HK-2 (cell line): Measurements from ENCODE around the gene MRPL36.
"Not testable (repeated sequence)": the region's sequence is repeated elsewhere in the genome, so short reads cannot be mapped to it uniquely, and the experiment has no call there.

ENCODE experiments used
- DNase-seq: peaks from one replicate; pipeline ENCODE4 v3.0.0-alpha.2; 2018; ENCODE audit not compliant: unreplicated experiment

Gene MRPL36

GRCh38 chr5:1799602-1800471 lies at the start of gene MRPL36:
Gene MRPL36 (minus strand): TSS chr5:1799837. CDS start chr5:1798935, 902 bp downstream.
- DNase-seq, result peak; percentile 93

- DNase-seq, result no peak
Measured at GRCh38 chr5:1847611-1848010, 48.0 kb upstream of the MRPL36 start.

DNA sequence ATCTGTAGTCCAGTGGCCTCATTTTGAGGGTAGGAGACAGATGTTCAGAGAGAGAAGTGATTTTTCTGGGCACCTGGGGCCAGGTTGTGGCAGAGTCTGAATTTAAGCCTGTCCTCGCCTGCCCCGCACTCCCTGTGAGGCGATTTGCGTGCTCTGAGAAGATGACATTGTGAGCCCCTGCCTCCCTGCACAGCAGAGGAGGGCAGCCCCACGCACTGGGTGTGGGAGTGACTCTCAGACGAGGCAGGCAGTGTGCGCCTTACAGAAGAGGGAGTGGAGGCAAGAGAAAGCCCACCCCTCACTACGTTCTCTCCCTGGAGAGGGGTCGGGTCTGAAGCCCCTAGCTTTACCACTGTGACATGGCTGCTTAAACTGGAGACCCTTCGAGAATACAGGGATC lies 47.4 kb upstream of the MRPL36 start:
- no peak for DNase-seq

GRCh38 chr5:1846583-1846982 lies 46.9 kb upstream of the MRPL36 start:
- DNase-seq, result no peak

- DNase-seq, result no peak
Measured at GRCh38 chr5:1845696-1846095, 46.1 kb upstream of the MRPL36 start.

- no peak for DNase-seq
Measured at GRCh38 chr5:1844708-1845436, 45.2 kb upstream of the MRPL36 start.

GRCh38 chr5:1843761-1844160 lies 44.1 kb upstream of the MRPL36 start:
- DNase-seq, result not testable (repeated sequence)

DNA sequence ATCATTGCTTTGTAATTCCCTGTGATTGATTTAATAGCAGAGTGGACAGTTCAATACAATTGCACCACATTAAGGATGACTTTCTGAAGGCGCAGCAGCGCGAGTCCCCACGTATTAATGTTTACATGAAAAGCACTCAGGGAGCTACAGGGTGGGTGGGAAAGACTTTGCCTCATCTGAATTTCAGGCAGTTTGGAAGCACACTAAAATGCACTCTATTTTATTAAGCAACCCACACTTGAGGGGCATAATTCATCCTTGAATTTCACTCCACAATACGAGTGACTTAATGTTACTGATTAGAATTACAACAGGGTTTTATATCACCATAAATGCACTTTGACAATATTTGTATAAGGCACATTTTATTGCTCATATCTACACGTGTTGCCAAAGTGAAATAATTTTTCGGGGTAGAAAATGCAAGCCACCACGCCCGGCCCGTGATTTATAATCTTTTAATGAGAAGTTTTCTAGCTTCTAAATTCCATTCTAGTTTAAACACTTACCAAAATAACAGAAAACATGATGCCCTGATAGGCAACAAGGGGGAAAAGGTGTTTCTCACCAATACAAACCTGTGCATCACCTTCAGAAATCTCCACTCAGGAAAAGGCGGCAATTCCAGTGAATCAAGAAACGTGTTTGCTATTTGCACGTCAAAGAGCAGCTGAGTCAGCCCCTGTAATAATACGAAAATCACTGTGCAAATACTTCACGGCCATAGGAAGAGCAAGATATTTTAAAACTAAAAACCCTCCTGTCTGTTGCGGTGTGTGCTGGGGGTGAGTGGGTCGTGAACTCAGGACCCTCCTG lies 42.6 kb upstream of the MRPL36 start:
- DNase-seq, result no peak

DNA sequence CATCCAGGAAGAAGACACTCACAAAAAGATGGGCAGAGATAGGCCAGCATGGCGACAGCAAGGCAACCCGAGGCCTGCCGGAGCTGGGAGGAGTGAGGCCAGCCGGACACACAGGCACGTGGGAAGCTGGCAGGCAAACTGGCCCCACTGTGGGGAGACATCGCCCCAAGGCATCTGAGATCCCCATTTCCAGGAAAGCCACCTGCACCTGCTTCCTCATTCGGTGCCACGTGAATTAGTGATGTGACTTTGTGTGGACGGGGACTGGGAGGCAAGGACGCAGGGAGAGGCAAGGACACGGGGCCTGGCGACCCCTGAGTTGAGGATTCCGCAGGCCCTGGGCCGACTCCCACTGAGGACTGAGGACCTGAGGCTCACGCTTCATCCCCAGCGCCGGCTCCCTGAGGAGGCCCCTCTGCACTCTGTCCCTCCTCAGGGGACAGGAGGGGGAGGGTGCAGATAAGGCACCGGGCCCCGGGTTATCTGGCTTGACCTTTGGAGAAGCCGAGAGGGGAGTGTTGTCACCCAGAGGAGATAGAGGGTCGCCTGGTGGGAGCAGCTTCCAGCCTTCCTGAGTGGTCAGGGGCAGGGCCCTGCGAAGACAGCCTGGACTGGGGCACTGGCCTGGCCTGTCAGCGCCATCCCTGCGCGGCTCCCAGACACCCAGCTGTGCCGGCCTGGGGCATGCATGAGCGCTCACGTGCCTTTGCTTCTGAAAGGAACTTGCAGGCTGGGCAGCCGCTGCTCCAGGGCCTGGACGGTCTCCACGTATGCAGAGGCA lies 41.3 kb upstream of the MRPL36 start:
- DNase-seq, result no peak

DNA sequence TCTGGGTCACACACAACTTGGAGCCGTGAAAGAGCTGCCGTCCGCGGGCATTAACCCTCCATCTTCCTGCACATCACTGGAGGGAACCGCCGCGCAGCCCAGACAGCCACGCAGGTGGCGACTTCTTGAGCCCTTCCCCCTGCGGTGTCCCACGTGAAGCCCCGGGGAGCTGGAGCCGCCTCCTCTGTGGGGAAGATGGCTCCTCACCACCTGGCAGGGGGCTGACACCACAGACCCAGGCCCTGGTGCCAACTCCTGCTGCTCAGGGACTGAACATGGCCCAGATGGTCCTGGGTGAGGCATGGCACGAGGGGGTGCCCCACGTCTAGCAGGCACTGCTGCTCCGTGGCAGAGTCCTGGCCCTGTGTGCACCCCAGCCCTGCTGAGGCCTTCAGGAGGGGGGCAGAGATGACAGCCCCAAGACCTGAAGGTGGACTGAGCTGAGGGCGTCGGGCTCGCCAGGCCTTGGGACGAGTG lies 40.5 kb upstream of the MRPL36 start:
- no peak for DNase-seq

DNA sequence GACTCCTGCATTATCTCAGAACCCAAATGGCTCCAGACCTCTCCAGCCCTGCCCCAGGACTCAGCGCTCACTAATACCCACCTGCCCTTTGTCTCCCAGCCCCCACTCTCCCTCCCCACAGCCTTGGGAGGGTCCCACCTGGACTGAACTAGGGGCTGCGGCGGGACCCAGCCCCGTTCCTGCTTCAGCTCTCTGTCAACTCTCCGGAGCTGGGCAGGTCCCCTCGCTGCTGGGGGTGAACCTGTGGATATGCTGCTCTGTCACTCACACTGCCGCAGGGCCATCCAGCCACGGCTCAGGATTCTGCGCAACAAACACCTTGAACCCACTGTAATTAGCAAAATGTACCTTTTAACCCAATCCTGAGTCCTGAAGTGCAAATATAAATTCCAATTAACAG lies 38.4 kb upstream of the MRPL36 start:
- DNase-seq, result no peak

DNA sequence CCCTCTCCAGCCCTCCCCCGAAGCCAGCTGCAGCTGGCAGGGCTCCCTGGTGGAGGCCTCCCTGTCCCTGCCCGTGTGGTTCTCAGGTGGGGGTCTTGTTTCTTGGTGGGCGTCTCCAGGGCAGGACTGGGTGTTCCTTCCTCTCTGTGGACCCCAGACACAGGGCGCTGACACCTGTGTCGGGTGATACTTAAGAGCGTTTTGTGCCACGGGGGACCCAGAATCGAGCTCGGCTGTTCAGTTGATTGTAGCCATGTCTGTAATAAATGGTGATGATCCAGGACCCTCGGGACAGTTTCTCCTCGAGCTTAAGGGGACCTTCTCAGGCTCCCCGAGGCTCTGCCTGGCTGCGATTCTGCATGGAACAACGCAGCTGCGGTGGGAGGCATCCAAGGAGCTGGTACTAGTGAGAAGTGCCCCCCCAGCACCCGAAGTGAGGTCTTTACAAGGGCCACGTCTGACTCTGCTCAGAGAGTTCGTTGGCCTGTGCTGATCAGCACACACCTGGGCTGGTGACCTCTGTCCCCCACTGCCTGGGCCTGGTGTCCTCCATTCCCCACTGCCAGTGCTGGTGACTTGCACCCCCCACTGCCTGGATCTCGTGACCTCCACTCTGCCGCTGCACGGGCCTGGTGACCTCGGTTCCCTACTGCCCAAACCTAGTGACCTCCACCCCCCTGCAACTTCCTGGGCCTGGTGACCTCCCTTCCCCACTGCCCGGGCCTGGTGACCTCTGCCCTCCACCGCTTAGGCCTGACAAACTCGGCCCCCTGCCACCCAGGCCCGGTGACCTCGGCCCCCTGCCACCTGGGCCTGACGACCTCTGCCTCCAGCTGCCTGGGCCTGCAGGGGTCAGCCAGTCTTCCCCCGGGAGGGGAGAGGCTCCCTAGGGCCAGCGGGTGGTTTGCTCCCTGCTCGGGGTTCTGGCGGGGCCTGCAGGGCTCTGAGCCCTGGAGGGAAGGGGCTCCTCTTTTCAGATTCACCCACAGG lies 37.5 kb upstream of the MRPL36 start:
- no peak for DNase-seq

DNA sequence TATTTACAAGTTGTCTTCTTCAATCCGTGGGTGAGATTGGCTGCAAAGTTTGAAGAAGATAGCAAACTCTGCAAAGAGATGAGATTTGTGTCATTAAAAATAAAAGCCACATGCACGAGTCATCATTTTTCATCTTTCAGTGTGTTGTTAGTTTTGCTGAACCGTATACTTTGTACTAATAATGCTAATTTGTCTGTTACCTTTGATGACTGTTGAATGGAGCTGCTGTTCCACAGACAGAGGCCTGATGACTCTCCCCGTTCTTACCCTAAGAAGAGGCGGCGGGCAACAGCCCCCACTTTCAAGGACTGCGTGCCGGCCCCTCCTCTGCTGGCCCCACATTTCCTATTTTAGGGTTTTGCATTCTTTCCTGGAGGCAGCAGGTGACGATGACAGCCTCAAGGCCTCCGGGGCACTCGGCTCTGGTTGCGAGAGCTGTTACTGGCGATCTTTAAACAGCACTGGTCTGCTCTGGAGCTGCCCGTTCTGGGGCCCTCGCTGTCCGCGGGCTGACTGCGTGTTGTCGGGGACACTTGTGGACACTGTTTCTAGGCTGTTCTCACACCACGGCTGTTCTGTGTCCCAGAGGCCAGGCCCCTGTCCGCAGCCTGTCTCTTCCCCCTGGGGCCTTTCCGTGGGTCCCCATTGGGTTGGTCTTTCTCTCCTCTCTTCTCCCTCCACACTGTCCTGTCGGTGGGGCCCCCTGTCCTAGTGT lies 36.7 kb upstream of the MRPL36 start:
- no peak for DNase-seq

DNA sequence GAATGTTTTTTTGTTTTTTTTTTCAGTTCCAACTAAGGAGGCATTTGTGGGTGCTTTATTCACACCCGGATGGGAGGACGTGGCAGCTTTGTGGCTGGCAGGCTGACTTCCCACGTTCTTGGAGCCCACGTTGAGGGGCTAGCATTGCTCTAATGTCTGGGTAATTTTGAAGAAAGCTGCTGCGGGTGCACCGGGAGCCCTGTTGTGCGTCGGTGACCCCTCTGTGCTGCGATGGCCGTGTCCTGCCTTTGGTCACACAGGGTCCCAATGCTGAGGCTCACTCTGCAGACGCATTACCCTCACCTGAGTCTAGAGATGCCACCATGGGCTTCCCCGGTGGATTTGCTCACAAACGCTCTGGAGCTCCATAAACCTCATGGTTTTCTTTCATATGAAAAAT lies 35.8 kb upstream of the MRPL36 start:
- DNase-seq, result no peak

DNA sequence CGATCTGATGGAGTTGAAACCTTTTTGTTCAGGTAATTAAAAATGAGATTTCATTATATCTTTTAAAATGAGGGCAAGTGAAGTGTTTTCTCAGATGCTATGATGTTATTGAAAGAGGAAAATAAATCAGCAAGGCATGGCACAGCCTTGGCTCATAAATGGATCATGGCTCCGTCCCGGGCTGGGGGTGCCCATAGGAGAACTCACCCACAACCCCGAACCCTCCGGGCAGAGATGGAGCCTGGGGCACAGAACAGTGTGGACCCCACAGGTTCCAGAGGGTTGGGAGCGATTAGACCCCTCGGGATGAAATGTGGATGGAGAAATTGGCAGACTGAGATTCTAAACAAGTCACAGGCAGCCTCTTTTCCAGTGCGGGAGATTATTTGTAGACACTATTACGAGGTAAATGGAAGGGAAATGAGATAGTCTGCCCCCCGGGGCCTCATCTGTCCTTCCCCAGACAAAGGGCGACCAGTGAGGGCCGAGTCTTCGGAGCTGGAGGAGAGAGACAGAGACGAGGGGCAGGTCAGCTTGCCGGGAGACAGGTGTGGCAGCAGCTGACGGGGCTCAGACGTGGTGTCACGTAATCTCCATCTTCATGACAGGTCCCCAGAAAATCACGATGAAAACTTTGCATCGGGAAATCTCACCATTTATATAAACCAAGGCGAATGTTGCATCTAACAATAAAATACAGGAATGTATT lies 35.2 kb upstream of the MRPL36 start:
- DNase-seq, result no peak

DNA sequence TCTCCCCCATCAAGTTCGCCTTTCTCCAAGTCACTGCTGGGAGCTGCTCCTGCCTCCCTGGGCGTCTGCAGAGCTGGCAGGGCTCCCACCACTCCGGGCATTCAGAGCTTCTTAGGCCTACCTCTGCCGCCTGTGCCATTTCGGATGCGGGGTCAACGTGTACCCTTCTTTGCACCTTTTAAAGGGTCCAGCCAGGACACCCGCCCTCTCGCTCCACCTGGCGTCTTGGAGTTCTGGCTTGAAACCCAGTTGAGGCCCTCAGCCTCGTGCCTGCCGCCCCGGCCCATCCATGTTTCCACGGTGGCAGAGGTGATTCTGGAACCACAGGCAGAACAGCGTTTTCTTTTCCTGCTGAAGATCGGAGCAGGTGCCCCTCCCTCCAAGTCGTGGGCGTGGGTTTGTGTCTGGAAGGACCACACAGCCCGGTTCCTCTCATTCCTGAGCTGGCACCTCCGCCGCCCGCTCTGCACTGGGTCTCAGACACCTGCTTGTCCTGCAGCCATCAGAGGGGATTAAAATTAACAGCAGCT lies 34.5 kb upstream of the MRPL36 start:
- no peak for DNase-seq

DNA sequence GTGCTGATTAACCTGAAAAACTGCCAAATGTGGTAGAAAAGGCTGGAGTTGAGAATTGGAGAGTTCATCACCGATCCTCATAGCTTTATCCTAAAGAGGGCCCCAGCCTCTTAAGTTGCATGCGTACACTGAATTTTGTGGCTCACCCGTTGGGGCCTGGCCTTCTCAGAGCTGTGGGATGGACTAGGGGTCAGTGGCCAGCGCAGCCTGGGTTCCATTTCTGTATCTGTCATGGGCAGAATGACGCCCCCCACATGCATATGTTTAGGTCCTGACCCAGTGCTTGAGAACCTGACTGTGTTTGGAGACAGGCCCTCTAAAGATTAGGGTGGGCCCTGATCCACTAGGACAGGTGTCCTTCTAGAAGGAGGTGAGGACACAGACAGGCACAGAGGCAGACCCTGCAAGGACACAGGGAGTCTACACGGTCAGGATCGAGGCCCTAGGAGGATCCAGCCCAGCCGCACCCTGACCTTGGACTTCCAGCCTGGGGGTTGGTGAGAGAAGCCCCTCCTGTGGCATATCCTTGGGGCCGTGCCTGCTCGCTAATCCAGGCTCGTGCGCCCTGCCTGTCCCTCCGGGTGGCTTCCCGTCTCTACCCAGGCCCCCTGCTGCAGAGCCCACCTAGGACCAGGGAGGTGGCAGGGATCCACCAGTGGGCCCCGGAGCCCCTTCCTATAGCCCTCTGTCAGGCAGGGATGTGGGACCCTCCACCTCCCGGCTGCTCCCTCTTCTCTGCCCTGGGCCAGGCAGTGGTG lies 33.8 kb upstream of the MRPL36 start:
- no peak for DNase-seq
